Amniotic stem cell (primary cell): ENCODE results near the gene DHRS9.
"Not testable (repeated sequence)": the region's sequence is repeated elsewhere in the genome, so short reads cannot be mapped to it uniquely, and the experiment has no call there.

Experiments used
- DNase-seq: peaks from one replicate; lab custom pipeline; 2025; lab: John Stamatoyannopoulos, UW

DHRS9 gene

DNA sequence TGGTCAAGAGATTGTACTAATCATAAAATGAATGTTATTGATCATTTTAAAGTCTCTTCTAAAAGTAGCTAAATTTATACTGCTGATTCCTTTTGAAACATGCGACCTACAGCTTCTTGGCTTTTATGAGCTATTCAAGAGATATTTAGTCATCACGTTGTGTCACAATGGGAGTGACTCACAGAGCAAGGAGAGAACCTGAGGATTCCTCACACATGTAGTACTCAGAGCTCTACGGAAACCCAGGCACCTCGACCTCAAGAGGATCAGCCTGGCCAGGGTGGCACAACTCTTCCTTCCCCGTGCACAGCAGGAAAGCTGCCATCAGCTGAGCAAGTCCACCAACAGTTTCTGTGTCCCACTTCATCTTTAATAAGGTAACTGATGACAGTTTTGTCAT is at the start of gene DHRS9:
TSS of gene DHRS9 (plus strand) at position 223 of the 400 bp plus-strand sequence. CDS start 12,019 bp downstream, outside the sequence.
- no peak for DNase-seq

DNA sequence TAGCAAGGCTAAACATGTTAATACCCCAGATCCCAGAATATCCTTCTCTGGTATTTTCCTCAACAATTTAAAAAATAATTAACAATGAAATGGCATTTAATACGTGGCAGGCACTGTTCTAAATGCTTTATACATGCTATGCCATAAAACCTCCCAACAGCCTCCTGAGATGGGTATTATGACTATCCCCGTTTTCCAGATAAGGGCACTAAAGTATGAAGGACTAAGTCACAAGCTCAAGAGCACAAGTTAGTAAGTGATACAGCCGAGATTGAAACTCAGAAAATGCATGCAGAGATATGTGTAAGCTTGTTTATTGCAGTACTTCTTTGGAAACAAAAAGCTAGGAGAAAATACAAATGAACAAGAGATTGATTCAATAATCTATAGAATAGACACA is 46.2 kb upstream of the DHRS9 start:
- DNase-seq = no peak

DNA sequence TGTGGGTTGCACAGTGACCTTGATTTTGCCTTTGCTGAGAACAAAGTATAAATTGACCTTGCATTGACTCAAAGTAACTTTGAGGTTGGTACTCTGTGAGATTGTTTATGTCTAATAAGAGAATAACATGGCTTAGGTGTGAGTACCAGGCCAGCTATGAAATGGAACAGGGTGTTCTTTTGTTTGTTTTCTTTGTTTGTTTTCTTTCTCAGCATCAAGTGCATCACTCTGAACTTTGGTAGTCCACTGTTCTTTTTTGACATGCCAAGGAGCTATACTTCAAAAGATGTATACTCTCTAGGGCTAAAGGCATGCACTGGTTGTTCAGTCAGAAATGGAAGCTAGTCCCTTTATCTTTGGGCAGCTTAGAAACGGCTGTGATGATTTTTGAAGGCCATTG is 43.3 kb upstream of the DHRS9 start:
- no peak for DNase-seq

DNA sequence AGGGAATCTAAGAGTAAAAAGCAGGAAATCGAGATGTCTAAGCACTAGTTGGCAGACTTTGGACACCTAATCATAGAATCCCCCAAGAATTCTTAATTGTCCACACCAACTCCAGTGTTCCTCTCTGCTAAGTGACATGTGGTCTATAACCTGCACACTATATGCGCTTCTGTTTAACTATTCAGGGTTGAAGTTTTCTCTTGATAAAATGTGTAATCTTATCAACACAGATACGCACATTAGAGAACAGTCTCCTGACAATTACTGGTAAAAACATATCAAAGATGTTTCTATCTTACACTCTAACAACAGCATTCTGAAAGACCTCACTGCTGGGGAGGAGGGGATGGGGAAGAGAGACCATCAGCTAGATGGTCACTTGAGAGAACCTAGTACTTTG is 42.1 kb upstream of the DHRS9 start:
- no peak for DNase-seq

DNA sequence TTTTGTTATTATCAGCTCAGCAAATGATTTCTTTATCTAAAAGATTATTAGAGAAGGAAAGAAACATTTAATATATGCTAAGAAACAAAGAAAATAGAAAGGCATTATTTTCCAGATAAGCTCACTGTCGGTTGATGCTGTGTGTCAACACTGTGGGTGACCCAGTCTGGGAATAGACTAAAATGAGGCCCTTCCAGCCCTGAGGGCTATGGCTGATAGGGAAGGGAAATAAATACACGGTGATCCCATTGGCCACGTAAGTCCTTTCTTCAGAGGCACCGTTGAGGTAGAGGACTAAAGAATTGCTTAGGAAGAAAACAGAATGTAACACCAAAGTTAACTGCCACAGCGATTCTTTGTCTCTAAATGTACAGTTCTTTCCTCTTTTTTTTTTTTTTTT is 40.0 kb upstream of the DHRS9 start:
- no peak for DNase-seq

DNA sequence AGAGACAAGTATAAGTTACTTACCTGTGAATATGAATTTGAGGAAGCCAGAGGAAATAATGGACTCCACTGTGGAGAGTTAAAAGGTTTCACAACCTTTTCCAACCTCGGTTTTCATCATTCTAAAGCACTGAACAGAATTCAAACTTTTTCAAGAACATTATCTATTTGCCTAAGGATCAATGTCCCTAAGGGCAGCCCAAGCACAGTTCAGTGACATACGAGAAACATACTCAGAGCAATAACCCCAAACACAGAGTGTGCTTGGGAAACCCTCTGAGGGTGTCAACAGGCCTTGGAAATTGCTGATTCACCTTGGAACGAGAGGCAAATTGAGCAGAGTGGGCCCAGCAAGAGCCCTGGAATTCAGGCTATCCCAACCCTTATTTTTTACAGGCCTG is 38.2 kb upstream of the DHRS9 start, which contains the start of gene ABCB11:
TSS of gene ABCB11 (minus strand) at position 123 of the 400 bp plus-strand sequence. CDS start 13,199 bp downstream, outside the sequence.
- DNase-seq = no peak

DNA sequence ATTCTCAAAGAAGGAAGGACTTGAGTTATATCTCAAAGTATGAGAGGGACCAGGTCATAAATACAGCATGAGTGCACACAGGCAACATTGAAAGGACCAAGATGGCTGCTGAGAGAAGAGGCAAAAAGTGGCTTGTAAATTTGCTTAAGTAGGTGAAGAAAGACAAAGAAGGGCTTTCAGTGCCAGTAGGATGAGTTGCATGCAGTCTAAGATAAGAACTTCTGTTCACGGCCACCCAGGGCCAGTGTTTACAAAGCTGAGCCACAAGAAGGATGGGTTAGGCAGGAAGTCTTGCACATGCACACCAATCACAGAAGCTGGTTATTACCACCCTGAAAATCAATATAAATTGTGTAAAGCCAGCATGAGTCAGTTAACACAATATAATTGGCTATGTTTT is 35.1 kb upstream of the DHRS9 start:
- DNase-seq = no peak

DNA sequence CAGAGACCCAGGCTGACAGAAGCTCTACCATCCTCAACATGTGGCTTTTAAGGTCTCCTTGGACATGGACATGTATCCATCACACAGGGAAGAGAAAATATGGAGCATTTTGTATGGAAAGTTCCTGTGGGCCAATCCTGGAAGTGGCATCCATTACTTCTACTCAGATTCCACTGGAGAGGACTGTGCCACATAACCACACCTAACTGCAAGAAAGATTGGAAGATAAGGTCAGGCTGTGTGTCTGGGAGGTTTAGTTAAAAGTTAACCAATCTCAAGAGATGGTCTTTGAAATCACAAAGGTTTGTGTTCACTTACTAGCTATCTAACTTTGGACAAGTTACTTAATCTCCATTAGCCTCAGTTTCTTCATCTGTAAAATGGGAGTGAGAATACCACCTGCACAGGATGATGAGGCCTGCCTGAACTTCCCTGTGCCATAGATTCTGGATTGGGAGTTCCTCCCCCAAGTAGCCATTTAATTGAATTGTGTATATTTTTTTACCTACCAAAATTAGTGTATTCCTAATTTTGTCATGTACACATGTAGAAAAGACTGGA is 34.3 kb upstream of the DHRS9 start:
- DNase-seq = no peak

DNA sequence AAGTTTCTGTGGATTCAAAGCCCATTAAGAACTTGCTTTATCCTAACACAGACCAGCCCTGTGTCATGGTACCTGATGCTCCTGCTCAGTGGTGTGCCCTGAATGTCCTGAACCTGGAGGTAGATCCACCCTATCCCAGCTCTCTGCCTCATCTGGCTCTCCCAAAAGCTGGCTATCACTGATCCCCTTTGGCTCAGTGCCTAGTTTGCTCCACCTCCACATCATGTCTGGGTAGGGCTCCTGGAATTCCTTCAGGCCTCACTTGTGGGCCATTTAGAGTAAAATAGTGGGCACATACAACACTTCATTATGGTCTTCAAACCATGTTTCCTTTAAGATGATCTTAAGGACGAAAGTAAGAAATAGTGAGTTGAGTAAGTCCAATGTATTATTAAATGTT is 33.5 kb upstream of the DHRS9 start:
- DNase-seq = no peak

DNA sequence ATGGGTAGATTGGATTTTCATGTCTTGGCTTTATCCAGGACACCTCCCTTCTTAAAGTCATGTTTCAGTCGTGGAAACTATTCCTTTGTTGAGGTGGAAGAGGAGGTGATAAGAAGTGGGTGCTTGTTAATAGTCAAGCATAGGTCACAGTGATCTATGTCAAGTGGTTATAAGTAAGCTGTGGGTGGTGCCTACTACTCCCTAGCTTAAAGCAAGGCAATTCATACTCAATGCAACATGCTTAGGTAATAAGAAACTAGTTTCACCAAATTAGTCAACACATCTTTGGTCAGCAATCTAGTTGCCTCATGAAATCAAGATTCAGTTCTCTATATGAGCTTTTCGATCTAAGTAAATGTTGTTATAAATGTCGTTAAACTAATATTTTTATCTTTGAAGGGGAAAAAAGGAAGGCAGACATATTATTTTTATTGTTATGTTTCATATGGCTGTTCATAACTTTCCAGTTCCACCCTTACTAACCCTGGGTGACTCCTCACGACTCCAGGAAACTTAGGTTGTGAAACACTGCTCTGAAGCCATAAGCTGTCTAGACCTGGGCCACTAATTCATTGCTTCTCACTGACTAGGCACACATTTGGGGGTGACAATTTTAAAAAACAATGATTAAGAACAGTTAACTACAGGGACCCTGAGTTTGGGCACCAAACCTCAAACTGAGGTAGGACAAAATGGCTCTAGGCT is 32.5 kb upstream of the DHRS9 start:
- no peak for DNase-seq

DNA sequence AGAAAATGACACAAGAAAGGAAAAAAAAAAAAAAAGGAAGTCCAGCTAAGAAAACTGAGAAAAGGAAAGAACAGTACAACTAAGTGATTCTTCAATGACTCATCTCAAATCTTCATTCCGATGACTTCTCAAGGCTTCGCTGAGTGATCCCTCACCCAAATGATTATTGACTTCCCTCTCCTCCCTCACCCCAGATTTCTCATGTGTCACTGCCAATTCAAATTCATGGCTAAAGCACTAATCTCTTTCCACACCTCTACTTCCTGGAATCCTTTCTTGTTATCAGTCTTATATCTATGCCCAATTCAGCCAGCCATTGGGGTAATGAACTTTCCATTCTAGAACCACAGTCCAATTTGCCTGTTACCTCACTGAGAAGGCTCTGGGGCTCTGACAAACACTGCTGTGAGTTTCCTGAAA is 31.0 kb upstream of the DHRS9 start:
- no peak for DNase-seq

DNA sequence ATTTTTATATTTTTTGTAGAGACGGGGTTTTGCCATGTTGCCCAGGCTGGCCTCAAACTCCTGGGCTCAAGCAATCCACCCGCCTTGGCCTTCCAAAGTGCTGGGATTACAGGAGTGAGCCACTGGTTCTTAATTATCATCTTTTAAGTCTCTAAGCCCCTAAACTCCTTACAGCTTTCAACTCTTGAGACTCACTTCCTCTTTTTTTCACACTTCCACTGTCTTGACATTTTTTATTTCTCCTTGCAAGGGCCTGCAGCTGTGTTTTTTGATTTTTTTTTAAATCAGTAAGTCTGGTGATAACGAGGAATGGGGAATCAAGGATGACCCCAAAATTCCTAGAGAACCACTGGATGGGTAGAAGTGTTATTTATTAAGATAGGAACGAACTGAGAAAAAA is 29.7 kb upstream of the DHRS9 start:
- no peak for DNase-seq

DNA sequence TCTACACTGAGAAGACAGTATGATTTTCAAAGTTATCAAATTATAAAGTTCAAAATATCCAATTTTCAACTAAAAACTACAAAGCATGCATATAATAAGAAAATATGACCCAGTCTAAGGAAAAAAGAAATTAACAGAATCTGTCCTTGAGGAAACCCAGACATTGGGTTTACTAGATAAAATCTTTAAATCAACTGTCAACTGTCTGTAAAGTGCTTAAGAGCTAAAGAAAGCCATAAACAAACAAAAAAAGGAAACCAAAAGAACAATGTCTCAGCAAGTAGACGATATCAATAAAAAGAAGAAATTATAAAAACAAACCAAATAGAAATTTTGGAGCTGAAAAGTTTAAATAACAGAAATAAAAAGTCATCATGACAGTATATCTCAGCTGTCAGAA is 27.8 kb upstream of the DHRS9 start:
- DNase-seq = no peak

DNA sequence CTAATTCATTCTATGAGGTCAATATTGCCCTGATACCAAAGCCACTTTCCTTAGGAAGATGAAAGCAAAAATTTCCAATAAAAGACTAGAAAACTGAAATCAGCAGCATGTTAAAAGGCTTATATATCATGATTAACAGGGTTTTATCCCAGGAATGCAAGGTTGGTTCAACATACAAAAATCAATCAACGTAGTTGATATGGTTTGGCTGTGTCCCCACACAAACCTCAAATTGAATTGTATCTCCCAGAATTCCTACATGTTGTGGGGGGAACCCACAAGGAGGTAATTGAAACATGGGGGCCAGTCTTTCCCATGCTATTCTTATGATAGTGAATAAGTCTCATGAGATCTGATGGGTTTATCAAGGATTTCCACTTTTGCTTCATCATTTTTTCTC is 26.5 kb upstream of the DHRS9 start:
- DNase-seq = no peak

DNA sequence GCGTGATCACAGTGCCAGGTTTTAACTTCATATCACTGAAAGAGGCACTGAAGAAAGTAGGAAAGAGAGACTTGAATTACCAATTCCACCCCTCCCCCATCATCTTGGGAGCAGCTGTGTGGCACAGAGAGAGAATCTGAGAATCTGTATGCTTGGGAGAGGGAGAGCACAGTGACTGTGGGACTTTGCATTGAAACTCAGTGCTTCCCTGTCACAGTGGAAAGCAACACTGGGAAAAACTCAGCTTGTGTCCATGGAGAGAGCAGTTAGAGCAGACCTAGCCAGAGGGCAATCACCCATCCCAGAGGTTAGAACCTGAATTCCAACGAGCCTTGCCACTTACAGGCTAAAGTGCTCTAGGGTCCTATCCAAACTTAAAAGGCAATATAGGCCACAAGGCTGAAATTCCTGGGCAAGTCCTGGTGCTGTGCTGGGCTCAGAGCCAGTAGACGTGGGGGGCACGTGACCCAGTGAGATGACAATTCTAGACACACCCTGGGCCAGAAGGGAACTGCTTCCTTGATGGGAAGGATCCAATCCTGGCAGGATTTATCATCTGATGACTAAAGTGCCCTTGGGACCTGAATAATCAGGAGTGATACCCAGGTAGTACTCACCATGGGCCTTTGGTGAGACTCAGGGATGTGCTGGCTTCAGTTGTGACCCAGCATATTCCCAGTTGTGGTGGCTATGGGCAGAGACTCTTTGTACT is 22.8 kb upstream of the DHRS9 start:
- no peak for DNase-seq

DNA sequence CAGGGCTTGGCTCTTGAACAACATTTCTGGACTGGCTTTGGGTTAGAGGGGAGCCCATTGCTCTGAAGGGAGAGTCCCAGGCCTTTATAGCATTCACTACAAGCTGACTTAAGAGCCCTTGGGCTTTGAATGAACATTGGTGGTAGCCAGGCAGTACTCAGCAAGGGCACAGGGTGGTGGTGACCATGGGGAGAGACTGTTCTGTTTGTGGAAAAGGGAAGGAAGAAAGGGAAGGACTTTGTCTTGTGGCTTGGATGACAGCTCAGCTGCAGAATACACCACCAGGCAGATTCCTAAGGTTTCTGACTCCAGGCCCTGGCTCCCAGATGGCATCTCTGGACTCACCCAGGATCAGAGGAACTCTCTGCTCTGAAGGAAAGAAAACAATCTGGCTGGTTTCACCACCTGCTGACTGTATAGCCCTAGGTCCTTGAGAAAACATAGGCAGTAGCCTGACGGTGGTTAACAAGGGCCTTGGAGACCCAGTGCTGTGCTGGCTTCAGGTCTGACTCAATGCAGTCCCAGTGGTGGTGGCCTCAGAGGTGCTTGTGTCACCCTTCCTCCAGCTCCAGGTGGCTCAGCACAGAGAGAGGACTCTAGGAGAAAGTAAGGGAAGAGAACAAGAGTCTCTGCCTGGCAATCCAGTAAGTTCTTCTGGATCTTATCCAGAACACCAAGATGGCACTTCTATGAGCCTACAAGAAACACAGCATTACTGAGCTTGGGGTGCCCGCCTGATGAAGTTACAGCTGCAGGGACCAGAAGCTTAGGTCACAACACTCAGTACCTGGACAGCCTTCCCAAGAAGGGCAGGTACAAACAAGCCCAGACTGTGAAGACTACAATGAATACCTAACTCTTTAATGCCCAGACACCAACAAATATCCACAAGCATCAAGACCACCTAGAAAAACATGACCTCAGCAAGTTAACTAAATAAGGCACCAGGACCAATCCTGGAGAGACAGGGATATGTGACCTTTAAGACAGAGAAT is 21.8 kb upstream of the DHRS9 start:
- no peak for DNase-seq

DNA sequence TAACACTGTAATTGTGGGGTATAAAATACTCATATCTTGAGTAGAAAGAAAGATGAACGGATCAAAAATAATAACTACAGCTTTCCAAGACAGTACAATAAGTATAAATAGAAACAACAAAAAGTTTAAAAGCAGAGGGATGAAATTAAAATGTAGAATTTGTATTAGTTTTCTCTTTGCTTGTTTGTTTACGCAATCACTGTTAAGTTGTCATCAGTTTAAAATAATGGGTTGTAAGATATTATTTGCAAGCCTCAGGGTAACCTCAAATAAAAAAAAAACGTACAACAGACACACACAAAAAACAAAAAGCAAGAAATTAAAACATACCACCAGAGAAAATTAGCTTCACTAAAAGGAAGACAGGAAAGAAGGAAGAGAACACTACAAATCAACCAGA is 20.2 kb upstream of the DHRS9 start:
- no peak for DNase-seq

DNA sequence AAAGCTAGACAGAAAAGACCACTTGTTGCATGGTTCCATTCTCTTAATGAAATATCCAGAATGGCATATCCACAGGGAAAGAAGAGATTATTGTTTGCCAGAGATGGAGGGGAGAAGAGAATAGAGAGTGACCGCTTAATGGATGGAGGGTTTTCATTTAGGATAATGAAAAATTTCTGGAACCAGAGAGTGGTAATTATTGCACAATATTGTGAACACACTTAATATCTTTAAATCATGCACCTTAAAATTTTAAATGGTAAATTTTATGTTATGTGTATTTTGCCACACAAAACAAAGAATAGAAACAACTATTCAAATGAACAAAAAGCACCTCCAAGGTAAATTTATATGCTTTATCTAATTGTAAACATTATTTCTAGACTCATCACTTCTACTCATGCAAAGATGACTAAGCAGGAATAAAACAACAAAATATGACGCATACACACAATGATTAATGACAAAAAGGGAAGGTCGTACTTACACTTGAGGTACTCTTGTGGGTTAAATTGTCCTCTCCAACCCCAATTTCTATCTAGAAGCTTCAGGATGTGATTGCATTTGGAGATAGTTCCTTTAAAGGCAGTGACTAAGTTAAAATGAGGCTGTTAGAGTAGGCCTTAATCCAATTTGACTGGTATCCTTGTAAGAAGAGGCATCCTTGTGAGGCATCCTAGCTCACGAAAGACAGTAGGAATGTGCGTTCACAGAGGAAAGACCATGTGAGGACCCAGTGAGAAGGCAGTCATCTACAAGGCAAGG is 18.7 kb upstream of the DHRS9 start:
- DNase-seq = no peak

DNA sequence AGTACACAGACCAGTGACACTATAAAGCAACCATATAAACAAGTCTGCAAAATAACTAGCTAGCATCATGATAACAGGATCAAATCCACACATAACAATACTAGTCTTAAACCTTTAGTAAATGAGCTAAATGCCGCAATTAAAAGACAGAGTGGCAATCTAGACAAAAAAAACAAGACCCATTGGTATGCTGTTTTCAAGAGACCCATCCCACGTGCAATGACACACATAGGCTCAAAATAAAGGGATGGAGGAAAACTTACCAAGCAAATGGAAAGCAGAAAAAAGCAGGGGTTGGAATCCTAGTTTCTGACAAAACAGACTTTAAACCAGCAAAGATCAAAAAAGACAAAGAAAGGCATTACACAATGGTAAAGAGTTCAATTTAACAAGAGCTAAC is 14.8 kb upstream of the DHRS9 start:
- DNase-seq = not testable (repeated sequence)

DNA sequence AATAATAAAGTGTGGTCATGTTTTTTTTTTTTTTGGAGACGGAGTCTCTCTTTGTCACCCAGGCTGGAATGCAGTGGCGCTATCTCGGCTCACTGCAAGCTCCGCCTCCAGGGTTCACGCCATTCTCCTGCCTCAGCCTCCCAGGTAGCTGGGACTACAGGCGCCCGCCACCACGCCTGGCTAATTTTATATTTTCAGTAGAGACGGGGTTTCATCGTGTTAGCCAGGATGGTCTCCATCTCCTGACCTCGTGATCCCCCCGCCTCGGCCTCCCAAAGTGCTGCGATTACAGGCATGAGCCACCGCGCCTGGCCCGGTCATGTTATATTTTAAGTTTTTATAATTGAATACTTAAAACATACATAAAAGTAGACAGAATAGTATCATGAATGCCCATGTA is 5.2 kb upstream of the DHRS9 start:
- DNase-seq = not testable (repeated sequence)

DNA sequence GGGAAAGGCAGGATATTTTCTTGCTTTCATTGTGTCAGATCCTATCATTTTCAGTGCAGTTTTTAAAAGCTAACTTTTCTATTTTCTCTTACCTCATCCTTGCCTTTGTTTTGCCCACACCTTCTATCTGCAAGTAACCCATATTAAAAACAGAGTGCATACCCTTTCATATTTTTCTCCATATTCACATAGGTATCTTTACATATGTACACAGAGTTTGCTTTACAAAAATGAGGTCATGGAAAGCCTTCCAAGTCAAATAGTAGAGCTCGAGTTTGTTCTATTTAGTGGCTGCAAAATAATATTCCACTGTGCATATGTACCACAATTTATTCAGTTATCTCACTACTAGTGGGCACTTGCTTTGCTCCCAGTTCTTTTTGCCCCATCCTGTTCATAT is 3.9 kb upstream of the DHRS9 start:
- DNase-seq = no peak
